Measurements from ENCODE around the gene EPB41L1. TPM values are rescaled to one million over a fixed set of nuclear protein-coding genes. Genes with fewer than 3 reads are reported as not detected.

EPB41L1 gene
- total and polyA plus RNA-seq, 8 donors: 17.6 to 40.5 (median 30.8) TPM

DNA sequence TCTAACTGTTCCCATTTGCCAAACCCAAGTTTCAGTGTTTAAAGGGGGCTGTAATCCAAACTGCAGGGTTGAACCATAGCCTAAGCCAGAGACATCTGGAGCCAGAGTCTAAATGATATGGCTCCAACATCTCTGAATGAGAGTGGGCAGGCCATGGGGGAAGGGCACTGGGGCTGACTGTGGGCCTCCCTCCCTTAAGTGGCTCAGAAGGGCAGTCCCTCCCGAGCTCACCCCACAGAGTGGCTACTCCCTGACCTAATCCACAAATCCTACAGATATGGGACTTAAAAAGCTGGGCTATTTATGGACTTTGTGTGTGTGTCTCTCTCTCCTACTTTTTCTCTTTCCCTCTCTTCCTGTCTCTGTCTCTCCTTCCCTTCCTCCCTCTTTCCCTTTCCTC lies 45.9 kb downstream of the EPB41L1 start:
- Histone ChIP-seq H3K4me1 (no peaks in the 10 kb centered on the region), H3K4me3 (no peak overlapping the region), H3K27ac (no peak overlapping the region), H3K27me3 (no peaks in the 10 kb centered on the region), H3K36me3 (no peaks in the 10 kb centered on the region), H3K9me3 (no peaks in the 10 kb centered on the region)
- no peak for DNase-seq
- intact Hi-C loops (cut with DNase I): no loop called here
- TF ChIP-seq, protein P1, sequence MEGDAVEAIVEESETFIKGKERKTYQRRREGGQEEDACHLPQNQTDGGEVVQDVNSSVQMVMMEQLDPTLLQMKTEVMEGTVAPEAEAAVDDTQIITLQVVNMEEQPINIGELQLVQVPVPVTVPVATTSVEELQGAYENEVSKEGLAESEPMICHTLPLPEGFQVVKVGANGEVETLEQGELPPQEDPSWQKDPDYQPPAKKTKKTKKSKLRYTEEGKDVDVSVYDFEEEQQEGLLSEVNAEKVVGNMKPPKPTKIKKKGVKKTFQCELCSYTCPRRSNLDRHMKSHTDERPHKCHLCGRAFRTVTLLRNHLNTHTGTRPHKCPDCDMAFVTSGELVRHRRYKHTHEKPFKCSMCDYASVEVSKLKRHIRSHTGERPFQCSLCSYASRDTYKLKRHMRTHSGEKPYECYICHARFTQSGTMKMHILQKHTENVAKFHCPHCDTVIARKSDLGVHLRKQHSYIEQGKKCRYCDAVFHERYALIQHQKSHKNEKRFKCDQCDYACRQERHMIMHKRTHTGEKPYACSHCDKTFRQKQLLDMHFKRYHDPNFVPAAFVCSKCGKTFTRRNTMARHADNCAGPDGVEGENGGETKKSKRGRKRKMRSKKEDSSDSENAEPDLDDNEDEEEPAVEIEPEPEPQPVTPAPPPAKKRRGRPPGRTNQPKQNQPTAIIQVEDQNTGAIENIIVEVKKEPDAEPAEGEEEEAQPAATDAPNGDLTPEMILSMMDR (IDR thresholded peaks at IDR 0.05): no peak
- ATAC-seq: no peak
- WGBS, 2 donors: 81% methylated on average over 1 of the region's 1 CpG; no CpG with 5 or more reads in 1 of the 2 donors
- no peak for FAIRE-seq

DNA sequence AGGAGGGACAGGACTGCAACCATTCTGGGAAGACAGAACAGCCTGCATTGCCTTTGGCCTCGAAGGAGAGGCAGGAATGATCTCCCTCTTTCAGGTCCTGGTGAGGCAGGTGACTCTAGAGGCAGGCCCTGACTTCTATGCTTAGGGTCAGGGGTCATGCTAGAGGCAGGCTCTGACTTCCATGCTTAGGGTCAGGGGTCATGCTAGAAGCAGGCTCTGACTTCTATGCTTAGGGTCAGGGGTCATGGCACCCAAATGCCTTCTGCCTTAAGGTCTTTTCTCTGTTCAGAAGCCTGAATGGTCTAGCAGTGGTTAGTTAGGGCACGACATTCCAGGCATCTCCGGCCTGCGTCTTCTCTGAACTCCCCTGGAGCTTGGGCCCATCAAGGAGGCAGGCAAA lies 46.7 kb downstream of the EPB41L1 start:
- Histone ChIP-seq H3K36me3 (peaks cover 0 to 7% (median 0%) of the 10 kb centered on the region in 3 donors), H3K27me3 (no peaks in the 10 kb centered on the region), H3K9me3 (no peaks in the 10 kb centered on the region), H3K4me1 (no peaks in the 10 kb centered on the region), H3K27ac (no peak overlapping the region), H3K4me3 (no peak overlapping the region)
- DNase-seq (no peak), FAIRE-seq (no peak), ATAC-seq (no peak)
- TF ChIP-seq, protein P1 (IDR thresholded peaks at IDR 0.05): no peak
- WGBS, 2 donors: 83 to 88% methylated on average over 4 of the region's 4 CpGs
- intact Hi-C loops (cut with DNase I): no loop called here

DNA sequence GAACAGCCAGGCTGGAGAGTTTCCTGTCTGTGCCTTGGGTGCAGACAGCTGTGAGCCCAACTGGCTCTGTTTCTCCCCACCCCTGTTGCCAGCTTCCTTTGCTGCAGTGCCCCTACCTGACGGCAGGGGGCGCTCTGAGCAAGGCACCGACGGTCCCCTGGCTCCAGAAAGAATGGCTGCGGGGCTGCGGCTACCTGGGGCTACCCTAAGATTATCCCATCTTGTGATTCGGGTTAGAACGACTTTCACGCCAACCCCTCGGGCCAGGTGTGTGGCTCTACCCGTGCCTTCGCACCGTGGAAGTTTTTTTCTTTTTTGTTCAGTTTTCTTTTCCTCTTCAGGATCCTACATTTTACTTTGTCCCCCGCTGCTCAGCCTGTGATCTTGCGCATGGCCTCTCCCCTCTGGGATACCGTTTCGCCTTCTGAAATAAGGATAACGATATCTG lies 48.4 kb downstream of the EPB41L1 start:
- TF ChIP-seq, protein P1 (IDR thresholded peaks at IDR 0.05): peak; percentile 97 to 99 (median 98)
- peak; percentile 78 to 90 (median 88) for ATAC-seq
- peaks cover 0 to 8% (median 0%) of the 10 kb centered on the region in 3 donors for H3K36me3 ChIP-seq
- no peak overlapping the region for H3K27ac ChIP-seq
- no peak overlapping the region for H3K4me3 ChIP-seq
- no peak for FAIRE-seq
- no peaks in the 10 kb centered on the region for H3K4me1 ChIP-seq
- WGBS, 2 donors: 27 to 30% methylated on average over 18 of the region's 18 CpGs
- H3K27me3 ChIP-seq: no peaks in the 10 kb centered on the region
- H3K9me3 ChIP-seq: no peaks in the 10 kb centered on the region
- intact Hi-C loops (cut with DNase I): no loop called here
- DNase-seq: peak; percentile 50 to 94 (median 78)

DNA sequence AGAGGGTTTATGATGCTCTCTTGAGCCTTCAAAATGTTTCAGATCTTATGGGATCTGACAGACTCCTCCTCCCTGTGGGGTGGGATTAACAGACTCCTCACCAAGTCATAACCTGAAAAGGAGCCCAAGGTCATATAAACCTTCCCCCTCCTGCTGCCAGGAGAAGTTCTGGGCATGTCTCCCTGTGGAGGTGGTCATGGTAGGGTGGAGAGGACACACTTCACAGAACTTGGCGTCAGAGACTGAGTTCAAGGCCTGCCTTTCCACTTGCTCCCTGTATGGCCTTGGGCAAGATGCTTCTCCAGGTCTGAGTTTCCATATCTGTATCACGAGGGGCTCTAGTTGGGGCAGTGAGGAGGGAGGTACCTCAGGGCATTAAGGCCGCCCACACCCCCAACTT lies 49.3 kb downstream of the EPB41L1 start:
- Histone ChIP-seq H3K4me3 (no peak overlapping the region), H3K27ac (no peak overlapping the region), H3K4me1 (no peaks in the 10 kb centered on the region), H3K9me3 (no peaks in the 10 kb centered on the region), H3K36me3 (peaks cover 0 to 8% (median 0%) of the 10 kb centered on the region in 3 donors), H3K27me3 (no peaks in the 10 kb centered on the region)
- TF ChIP-seq, protein P1 (IDR thresholded peaks at IDR 0.05): no peak
- FAIRE-seq: no peak
- DNase-seq: no peak
- ATAC-seq: no peak
- WGBS, 2 donors: 70 to 90% methylated on average over 3 of the region's 3 CpGs
- intact Hi-C loops (cut with DNase I): no loop called here

DNA sequence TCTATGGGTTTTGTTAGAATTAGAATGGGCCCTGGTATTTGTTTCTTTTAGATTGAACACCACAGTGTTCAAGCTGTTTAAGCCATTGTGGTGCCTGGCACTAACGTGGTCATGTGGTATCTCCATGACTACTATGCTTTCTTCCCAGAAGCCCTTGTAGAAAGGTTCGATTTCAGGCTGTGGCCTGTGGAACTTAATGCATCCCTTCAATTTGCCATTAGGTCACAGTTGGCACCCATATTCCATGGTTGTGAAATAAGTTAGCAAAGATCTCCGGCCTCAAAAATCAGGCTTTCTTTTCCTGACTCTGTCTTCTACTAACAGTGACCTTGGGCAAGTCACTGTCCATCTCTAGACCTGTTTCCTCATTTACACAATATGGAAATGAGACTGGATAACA lies 50.5 kb downstream of the EPB41L1 start:
- TF ChIP-seq, protein P1 (IDR thresholded peaks at IDR 0.05): no peak
- DNase-seq: no peak
- Histone ChIP-seq H3K9me3 (no peaks in the 10 kb centered on the region), H3K27me3 (no peaks in the 10 kb centered on the region), H3K4me1 (no peaks in the 10 kb centered on the region), H3K27ac (no peak overlapping the region), H3K36me3 (peaks cover 0 to 8% (median 0%) of the 10 kb centered on the region in 3 donors), H3K4me3 (no peak overlapping the region)
- 79 to 85% methylated on average over 3 of the region's 3 CpGs for WGBS, 2 donors
- no peak for FAIRE-seq
- intact Hi-C loops (cut with DNase I): loop anchor here in 1 of 3 donors (5.0 kb wide), 1 partner anchor 232 kb away; no protein-coding TSS in a partner anchor
- no peak for ATAC-seq
